ENCODE data around the gene RAD51B.

The RAD51B gene

DNA sequence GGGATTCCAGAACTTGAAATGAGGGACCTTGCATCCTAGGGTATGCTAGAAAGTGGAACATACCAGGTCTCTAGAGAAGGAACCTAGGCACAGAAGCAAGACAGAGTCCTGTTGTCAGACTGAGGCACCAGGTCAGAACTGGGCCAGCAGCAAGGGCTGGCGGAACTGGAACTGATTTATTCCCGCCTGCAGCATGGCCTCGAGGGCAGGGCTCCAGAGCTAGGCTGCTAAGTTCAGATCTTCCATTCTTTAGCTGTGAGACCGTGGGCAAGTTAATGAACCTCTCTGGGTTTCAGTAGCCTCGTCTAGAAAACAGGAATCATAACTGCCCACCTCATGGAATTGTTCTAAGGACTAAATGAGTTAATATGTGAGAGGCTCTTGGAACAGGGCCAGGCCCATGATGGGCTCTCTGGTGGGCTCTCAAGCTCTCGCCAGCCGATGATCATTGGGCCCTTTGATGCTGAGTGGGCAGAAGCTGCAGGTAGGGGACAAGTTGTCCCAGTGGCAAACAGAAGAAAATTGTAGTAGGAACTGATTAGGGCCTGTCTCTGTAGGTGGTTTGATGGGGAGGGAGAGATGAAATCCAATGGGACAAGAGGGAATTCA is 773.5 kb downstream of the RAD51B start:
- DNase-seq, result no peak

DNA sequence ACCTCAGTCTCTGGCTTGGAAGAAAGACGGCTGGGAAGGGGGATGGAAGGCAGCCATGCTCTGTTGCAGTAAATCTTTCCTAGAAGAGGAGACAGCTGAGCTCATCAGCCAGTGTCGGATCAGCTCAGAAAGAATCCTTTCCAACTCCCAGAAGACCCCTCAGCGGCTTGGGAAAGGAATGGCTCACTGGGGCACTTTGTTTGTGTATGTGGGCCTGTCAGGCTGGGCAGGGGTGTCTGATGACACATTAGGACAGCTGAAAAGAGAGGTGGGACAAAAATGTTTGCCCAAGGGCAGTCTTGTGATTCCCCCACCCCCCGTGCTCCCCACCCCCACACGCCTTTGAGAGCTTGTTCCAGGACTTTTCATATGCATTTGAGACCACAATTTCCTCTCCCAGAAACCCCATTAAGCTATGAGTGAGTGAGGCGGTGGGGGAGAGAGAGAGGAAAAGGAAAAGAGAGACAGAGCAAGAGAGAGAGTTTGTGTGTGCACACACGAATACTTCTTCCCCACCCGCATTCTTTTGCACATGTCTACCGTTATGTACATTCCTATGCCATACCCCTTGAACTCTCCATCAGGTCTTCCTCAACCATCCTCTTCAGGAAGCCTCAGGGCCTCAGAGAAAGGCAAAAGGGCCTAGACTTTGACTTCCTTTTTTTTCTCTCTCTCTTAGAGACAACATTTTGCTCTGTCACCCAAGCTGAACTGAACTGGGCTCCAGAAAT is 774.4 kb downstream of the RAD51B start:
- DNase-seq, result no peak

DNA sequence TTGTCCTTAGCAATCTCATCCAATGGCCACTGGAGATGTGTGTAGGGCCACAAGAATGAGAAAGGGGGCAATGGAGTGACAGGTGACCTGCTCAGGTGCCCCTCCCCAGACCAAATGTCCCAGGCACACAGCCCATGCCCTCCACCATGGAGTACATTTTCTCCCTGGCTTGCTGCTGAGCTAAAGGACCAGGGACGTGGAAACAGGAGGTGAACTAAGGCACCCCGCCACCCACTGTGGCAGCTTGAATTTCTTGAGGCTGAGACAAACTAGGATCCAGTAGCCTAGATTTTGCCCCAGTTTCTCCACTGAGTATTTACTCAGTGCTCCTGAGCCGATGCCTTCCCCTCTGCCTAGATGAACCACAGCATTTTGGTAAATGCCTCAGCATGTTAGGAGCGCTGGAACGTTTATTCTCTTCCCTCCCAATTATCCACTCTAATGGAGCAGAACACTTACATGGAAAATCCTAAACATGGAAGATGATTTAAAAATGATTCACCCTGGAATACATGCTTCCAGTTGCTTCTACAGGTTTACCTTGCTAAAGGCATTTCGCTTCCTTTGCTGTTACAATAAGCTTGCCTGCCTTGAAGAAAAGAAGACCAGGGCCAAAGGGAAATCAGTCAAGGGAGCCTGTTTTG is 775.3 kb downstream of the RAD51B start:
- no peak for DNase-seq

DNA sequence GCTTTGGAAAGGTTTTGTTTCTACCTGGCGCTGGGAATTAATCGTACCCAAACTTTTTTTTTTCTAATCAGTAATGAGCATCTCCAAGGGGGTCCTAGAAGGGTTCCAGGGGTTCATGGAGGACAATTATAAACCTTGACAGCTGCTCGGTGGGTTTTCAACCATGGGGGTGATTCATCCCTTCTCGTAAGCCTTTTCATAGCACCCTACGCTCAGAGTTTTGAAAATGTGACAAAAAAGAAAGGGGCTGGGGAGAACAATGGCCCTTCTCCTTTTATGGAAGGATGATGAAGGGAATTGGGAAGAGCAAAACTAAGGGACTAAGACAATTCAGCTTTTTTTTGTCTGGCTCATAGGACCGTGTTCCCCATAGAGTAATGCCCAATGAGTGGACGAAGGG is 776.6 kb downstream of the RAD51B start:
- DNase-seq, result no peak

DNA sequence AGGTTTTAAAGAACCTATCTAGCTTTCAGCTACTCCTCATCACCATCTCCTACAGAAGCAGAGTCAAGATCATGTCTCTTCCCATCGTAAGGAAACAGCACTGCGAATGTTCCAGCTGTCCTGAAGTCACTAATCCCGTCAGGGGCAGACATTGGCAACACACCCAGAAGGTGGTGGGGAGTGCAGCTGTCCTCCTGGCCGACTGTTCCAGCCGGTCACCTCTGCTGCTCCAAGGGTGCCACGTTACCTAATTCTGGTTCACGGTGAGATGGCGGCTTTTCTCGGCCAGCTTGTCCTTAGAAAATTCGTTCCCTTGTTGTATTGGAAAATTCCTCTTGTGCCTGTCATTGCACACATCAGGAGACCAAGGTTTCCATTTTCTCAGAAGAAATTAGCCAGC is 777.1 kb downstream of the RAD51B start:
- DNase-seq, result no peak

DNA sequence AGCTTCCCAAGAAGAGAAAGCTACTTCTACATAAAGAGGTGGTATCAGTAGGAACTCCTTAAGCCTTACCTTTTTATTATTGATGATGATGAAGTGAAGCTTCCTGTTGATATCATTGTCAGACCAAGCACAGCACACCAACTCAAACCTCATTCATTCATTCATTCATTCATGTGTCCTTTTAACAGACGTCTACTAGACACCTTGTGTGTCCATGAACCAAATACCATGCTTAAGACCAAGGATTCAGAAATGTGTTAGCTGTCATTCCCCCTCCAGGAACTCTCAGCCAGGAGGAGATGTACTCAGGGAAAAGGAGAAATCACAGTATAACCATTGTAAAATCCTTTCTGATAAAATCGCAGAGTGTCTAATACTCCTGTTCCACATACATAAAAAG is 778.5 kb downstream of the RAD51B start:
- no peak for DNase-seq

DNA sequence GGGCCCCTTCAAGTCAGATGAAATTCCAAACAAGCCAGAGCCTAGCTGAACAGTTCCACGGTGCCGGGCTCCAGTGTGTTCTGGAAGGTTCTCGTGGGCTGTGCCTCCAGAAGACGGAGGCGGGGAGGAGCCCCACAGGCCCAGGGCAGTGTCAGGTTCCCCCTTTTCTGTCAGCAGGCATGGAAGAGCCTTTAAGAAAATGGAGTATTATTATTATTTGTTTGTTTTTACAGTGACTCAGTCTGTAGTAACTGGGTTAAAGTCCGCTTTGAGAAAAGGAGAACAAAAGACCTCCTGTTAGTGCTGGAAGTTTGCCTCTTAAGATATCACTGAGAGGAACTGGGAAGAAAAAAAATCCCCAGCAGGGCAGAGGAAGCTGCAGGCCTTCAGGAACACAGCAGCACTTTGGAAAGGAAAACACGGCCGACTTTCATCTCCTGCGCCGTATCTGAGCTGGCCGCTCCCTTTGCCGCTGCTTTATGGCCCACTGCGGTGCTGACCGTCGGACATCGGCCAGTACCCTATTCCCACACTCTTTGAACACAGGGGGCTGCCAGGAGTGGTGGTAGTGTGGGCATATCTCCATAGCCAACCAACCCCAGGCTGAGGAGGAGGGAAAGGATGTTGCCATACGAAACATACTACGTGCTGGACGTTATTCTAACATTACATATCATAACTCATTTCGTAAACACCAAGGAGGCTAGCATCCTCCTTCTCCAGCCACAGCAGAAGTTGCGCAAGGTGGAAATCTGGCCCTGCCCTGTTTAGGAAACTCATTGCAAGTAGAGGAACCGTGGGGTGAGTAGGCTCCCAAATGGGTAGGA is 779.3 kb downstream of the RAD51B start:
- no peak for DNase-seq

DNA sequence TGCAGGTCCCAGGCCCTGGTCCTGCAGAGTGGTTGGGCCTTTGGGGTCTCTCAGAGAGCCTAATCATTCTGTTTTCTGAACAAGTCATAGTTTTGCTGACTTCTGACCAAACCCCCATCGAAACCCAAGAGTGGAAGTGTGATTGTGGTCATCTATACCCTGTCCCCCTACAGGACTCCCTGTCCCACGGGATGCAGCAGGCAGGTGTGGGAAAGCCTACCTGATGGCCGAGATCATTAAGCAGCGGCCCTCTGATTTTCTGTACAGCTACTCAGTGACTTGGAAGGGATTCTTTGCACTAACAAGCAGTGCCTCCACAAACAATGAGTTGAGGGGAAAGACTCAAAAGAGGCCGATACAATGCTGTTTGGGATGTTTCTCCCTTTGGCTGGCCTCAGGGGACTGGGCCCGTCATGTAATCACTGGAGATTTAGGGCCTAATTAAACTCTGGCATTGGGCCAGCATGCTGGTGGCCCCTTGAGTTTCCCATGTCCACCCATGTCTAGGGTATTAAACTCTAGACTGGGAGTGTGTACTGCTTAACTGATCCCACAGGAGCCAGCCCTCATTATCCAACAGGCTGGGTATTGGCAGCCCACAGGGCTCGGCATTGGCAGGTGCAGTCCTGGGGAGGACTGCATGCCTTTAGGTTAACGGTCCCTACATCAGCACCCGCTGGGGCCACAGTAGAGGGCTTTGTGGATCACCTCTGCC is 780.5 kb downstream of the RAD51B start:
- DNase-seq, result no peak

DNA sequence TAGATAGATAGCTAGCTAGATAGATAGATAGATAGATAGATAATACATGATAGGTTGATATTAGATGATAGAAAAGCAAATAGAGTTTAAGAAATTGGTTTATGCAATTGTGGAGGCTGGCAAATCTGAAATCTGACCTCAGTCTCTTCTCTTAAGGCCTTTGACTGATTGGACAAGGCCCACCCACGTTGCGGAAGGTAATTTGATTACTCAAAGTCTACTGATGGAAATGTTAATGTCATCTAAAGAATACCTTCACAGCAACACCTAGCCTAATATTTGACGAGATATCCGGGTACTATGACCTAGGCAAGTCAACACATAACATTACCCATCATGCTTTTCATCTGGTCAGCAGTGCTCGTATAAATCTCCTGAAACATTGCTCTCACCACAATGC is 782.9 kb downstream of the RAD51B start:
- no peak for DNase-seq

DNA sequence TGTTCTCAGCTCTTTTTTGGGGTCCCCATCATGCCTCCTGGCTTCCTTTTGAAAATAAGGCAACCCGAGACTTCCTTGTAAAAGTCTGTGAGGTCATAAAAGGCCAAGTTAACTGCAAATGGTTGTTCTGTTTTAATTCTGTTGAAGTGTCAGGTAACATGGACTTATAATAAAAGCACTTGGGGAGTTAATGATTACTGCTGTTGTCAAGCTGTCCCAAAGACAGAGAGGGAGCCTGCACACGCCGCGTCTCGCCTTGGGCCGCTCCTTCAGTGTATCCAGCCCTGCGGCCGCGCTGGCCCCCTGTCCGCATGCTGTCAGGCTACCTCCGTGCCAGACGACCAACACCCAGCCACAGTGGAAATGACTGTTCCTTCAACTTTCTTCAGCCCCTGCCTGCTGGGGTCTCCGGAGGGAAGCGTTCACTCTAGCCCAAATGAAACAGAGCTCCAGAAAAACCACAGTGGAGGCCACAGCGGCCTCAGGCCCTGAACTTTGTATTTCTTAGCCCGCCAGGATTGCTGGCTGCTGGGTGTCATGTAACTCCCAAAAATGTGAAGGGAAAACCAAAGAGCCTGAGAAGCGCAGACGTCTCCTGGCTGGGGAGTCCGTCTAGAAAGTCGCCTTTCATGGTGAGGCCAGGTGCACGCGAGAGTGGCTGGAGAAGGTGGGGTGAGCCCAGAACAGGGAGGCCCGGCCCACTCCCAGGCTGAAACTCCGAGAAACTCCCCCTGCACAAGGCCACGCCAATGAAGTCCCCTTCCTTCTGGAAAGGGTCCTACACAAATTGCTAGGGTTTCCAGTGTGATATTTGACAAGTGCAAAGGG is 784.2 kb downstream of the RAD51B start:
- no peak for DNase-seq

DNA sequence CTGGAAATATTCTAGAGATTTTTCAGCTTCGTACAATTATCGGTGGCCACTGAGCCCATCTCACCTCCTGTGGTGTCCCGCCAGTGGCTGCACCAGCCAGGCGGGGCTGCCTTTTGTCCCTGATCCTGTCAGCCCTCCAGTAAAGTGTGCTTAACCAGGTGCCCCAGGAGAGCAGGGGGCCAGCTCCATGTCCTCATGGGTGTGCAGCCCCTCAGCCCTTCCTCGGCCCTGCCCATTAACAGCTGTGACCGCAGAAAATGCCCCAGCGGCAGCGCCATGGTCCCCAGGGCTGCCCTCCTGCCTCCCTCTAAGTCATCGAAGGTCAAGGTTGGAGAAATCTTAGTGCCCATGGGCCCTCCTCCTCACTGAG is 784.8 kb downstream of the RAD51B start:
- DNase-seq, result no peak

DNA sequence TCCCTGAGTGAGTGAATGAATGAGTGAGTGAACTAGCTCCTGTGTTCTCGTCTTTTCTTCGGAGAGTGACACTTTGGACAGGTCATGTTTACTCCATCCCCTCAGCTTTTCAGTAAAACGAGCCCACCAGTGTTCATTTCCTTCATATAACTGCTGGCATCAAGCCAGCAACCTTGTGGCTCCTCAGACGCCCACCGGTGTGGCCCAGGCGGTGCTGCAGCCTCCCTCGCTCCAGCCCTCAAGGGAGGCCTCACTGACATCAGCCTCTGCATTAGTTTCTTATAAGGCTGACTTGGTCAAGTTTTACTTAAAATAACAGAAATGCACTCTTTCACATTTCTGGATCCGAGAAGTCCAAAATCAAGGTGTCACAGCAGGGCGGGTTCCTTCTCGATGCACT is 785.2 kb downstream of the RAD51B start:
- no peak for DNase-seq

DNA sequence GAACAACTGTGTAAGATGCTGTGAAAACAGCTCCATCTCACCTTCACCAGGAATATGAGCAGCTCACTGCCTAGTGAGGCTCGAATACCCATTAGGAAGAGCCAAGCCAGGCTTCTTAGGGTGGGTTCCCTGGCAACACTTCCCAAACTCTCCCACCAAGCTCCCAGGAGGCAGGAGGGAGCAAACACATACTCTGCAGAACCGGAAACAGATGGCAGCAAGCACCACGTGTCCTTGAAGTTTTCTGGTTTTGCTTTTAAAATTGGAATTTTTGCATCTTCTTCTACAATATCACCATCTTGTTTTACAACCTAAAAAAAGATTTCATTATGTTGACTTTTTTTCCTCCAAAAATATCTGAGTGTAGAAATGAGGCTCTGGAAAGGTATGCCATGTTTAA is 786.6 kb downstream of the RAD51B start:
- no peak for DNase-seq

DNA sequence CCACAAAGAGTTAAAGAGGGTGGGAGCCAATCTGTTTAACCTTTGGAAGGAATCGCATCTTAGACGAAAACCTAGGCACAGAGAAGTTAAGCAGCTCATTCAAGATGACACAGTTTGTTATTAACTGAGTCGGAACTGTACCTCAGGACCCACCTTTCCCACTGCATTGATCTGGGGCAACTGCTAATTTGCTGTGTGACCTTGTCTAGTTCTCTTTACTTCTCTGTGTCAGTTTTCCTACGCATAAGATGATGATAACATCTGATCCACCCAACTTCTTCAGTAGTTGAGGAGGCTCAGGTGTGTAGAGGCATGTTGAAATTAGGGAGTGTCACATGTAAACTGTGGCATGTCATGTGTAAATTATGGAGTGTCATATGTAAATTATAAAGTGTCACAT is 787.1 kb downstream of the RAD51B start:
- DNase-seq, result no peak

DNA sequence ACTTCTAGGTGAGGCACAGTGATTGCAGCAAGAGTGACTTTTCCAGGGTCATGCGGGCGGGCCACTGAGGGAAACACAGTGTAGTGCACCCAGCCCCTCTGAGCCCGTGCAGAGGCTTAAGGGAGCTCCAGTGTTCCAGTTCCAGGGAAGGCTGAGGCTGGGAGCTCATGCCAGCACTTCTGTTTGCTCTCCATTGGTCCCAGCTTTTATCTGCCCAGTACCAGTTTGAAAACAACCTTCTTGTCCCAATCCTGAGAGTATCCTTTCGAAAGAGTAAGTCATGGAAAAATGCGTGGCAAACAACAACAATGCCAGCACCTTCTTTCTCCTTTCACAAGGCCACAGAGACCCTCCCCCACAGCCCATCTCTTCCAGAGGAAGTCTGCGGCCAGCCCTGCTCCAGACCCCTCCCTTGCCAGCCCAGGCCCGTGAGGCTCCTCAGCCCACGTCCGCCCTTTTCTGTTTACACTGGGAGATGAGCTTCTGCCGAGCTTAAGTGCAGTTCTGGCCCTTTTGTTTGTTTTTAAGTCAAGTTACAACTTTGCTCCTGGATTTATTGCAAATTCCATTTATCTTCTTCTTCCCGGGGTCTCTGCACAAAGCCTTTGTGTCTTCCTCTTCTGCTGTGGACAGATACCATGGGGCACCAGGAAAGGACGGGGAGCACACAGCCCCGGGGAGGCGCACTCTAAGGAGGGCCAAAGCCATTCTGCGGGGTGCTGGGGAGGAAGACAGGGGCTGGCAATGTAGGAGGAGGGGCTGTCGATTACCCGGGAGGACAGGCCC is 787.7 kb downstream of the RAD51B start:
- DNase-seq, result peak; percentile 20

DNA sequence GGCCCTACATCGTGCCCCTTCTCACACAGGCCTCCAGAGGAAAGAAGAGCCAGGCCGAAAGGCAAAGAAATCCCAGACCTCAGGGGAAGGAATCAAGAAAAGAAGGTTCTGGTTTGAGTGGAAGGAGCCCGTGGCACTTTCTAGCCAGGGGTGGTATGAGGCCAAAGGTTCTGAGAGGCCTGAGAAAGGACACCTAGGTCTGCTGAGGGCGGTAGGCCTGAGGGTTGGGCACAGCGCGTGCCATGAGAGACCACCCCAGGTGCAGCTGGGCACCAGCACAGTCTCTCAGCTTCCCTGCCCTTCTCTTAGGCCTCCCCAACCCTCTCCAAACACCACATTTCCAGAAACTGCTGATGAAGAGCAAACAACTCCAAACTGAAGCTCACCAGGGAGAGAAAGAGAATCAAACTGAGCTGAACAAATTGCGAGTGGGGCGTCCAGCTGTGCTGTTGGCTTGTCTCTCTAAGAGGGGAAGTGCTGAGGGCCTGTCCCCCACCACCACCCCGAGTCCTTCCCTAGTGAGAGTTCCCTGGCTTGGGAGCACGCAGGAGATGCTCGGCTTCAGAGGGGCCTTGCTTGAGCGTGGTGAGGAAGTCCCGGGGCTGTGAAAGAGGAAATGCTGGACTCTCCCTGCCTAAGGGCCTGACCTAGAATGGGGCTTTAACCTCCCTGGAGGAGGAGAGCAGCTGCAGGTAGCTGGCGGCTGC is 788.4 kb downstream of the RAD51B start:
- no peak for DNase-seq

DNA sequence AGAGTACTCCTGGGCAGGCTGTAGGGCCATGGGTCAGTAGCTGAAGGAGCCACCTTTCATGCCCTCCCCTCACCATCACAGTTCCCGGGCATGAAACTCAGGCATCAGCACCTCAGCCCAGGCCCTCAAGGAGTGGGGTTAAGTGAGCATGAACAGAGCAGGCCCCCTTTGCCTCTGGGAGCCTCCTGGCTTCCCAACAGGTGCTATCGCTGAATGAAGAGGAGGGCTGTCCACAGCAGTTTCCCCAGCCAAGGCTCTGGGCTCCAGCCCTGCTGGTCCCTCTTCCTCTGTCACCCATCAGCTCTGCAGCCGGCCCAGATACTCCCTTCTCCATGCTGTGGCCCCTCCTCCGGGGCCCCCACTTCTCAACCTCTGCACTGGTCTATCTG is 789.0 kb downstream of the RAD51B start:
- no peak for DNase-seq

DNA sequence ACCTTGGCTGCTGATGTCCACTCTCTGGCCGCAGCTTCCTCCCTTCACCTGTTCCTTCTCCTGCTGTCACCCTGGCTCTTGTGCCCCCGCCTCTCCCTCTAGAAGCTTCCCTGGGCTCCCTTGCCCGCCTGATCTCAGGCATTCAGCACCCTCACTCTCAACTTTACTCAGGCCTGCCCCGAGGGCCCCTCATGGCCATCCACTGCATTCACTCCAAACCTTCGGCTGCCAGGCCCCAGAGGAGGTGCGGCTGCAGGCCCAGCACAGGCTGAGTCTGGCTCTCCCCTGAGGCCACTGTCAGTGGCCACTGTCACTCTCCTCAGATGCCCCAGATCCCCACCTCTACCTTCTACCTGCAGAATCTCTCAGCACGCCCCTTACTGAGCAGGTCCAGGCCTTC is 789.4 kb downstream of the RAD51B start:
- no peak for DNase-seq

DNA sequence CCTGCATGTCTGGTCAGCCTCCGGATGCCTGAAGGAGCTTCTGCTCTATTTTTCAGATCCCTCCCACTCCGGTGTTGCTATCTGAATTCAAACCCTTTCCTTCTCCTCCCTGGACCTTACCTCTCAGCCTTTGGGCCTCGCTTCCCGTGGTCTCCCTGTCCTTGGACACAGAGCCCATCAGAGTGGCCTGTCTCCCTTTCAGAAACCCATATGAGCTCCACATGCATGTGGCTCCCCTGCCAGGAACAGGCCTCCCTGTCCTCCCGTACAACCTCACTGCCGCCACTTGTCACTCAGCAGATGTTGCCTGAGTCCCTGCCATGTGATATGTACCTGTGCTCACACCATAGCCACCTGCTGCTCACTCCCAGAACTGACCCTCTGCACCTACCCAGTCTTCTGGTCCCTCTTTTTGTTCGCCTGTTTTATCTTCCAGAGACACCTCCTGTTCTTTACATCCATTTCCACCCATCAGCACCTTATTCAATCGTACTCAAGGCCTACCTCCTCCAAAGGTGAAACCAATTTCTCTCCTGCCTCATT is 790.7 kb downstream of the RAD51B start:
- peak; percentile 37 for DNase-seq

DNA sequence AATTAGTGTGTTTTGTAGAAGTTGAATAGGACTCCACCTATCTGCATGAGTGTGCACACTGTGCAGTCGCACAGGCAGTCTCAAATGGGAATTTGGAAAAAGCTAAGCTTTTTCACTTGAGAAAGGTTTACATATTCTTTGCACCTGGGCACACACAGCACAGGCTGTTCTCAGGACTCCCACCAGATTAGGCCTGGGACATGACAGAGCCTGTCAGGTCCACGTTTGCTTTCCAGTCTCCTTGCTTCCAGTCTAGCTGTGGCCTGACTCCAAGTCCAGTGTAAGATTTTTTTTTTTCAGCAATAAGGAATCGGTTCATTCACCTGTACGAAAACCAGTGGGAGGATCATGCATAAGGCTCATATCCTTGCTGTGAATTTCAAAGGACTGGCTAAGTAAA is 792.0 kb downstream of the RAD51B start:
- no peak for DNase-seq

Data from DMS53 (cell line).